Caco-2 (cell line): ENCODE measurements around the gene PLB1. TPM values are rescaled to one million over a fixed set of nuclear protein-coding genes. Genes with fewer than 3 reads are reported as not detected.

ENCODE experiments used
- BruUV-seq: library from RNA; stranded (reverse); fragments of 400-500 nt; replicated peaks from 2 replicates; lab custom pipeline; 2021; lab: Mats Ljungman, UMichigan
- CTCF ChIA-PET: fragments of 300-600 bp; sonication (Branson Sonifier 250); formaldehyde crosslinking; loops from one replicate; lab custom pipeline; 2022; ENCODE audit warnings: antibody characterized with exemption; lab: Charles Lee
- POLR2A ChIA-PET: fragments of 300-600 bp; sonication (Branson Sonifier 250); formaldehyde crosslinking; loops from one replicate; lab custom pipeline; 2022; ENCODE audit warnings: antibody characterized with exemption; lab: Charles Lee
- DNase-seq, 2 experiments: peaks; one replicate each; pipeline versions ENCODE4 v3.0.0 to v3.0.0-alpha.2; 2020 to 2022
- H3K27me3 ChIP-seq: replicated peaks from 2 replicates; pipeline ENCODE4 v1.6.0; 2011; ENCODE audit warnings: low read length; ENCODE audit not compliant: control insufficient read depth, insufficient read depth
- H3K36me3 ChIP-seq: 2 replicates; pipeline ENCODE4 v1.5.1; 2011; ENCODE audit warnings: low read length; ENCODE audit not compliant: control insufficient read depth, insufficient read depth
- H3K4me1 ChIP-seq: fragments of 250-450 bp; sonication (Bioruptor Pico); 2 replicates; pipeline ENCODE4 v1.5.1; 2020; ENCODE audit warnings: mild to moderate bottlenecking
- H3K4me3 ChIP-seq: 2 replicates; pipeline ENCODE4 v1.5.1; 2011; ENCODE audit warnings: low read depth, mild to moderate bottlenecking, control low read depth, low read length
- H3K9me3 ChIP-seq: fragments of 250-450 bp; sonication (Bioruptor Pico); 2 replicates; pipeline ENCODE4 v1.5.1; 2020; ENCODE audit warnings: mild to moderate bottlenecking, moderate library complexity
- H3K27ac Mint-ChIP-seq: one replicate; pipeline ENCODE4 v1.8.0; 2022; ENCODE audit warnings: mixed read lengths; ENCODE audit not compliant: unreplicated experiment
- H3K27me3 Mint-ChIP-seq: one replicate; pipeline ENCODE4 v1.8.0; 2022; ENCODE audit warnings: mixed read lengths; ENCODE audit not compliant: insufficient read depth, unreplicated experiment
- H3K36me3 Mint-ChIP-seq: one replicate; pipeline ENCODE4 v1.8.0; 2022; ENCODE audit warnings: mild to moderate bottlenecking, mixed read lengths; ENCODE audit not compliant: insufficient read depth, unreplicated experiment
- H3K4me1 Mint-ChIP-seq: one replicate; pipeline ENCODE4 v1.8.0; 2022; ENCODE audit warnings: low read depth, mixed read lengths; ENCODE audit not compliant: unreplicated experiment
- H3K4me3 Mint-ChIP-seq: one replicate; pipeline ENCODE4 v1.8.0; 2022; ENCODE audit warnings: mild to moderate bottlenecking, moderate library complexity, mixed read lengths; ENCODE audit not compliant: unreplicated experiment
- H3K9me3 Mint-ChIP-seq: one replicate; pipeline ENCODE4 v1.8.0; 2022; ENCODE audit warnings: mixed read lengths; ENCODE audit not compliant: unreplicated experiment
- CTCF ChIP-seq, 2 experiments: fragments of 200-600 bp in 1 of 2; IDR thresholded peaks; 1 replicate in 1 of 2; 2 replicates in 1 of 2; pipeline versions ENCODE4 v1.5.1 to v1.8.0; 2011 to 2022; ENCODE audit warnings: antibody characterized with exemption in 1 of 2, control low read depth in 1 of 2, inconsistent platforms in 1 of 2, low read depth in 1 of 2, low read length in 1 of 2, mild to moderate bottlenecking in 1 of 2, moderate library complexity in 1 of 2; ENCODE audit not compliant: insufficient read depth in 1 of 2, severe bottlenecking in 1 of 2, unreplicated experiment in 1 of 2
- intact Hi-C: fragments of 100-400 bp; cut with micrococcal nuclease; formaldehyde crosslinking; loops from one replicate; pipeline ENCODE4 v1.10.0; 2022; ENCODE audit not compliant: unreplicated experiment
- total RNA-seq: library from RNA; stranded (reverse); gene quantifications from 2 replicates; pipeline ENCODE4 v1.2.3, GENCODE V29; 2022

The PLB1 gene
- total RNA-seq, 1 experiment from 2014 or later: 2.8 TPM

DNA sequence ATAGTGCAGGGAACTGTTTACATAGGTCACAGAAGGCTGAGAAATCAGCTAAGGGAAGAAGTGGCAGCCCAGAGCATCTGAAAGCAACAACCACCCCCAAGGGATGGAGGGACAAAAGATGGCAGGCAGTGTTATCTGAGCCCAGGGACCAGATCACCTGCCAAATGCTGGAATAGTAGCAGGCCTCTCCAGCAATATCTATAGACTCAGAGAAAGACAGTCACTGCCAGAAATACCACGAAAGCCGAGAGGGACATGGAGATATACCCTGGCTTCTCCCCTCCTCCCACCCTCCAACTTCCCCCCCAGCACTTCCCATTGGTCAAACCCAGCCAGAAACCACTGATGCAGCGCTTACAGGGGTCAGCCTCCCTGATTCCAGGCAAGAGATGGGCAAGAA is 197.4 kb downstream of the PLB1 start:
- H3K4me3 ChIP-seq: no peak overlapping the region
- intact Hi-C loops: no loop called here
- H3K36me3 ChIP-seq: no peaks in the 10 kb centered on the region
- no TSS peak for BruUV-seq
- H3K9me3 ChIP-seq: no peaks in the 10 kb centered on the region
- no peak overlapping the region for H3K4me3 Mint-ChIP-seq
- H3K27me3 Mint-ChIP-seq: no peaks in the 10 kb centered on the region
- TF ChIP-seq CTCF (IDR thresholded peaks at IDR 0.05; ENCODE audit: insufficient read depth in 1 of 2, low read depth in 1 of 2, low read length in 1 of 2, severe bottlenecking in 1 of 2, unreplicated experiment in 1 of 2): no peak
- H3K4me1 Mint-ChIP-seq: peaks cover 21% of the 10 kb centered on the region
- H3K36me3 Mint-ChIP-seq: no peaks in the 10 kb centered on the region
- ChIA-PET POLR2A (no interaction called here), CTCF (no interaction called here)
- H3K9me3 Mint-ChIP-seq: no peaks in the 10 kb centered on the region
- no peak overlapping the region for H3K27ac Mint-ChIP-seq
- no peak for DNase-seq
- no peaks in the 10 kb centered on the region for H3K27me3 ChIP-seq
- H3K4me1 ChIP-seq: peaks cover 19% of the 10 kb centered on the region

Other genes with a start within 250 kb of the PLB1 start
- gene FOSL2, start 103.2 kb upstream of the PLB1 start, total RNA-seq: 64.6 and 70.7 TPM in 2 replicates